Ascending aorta (tissue), 2 donors: ENCODE results near the gene ASRGL1. TPM values are rescaled to one million over a fixed set of nuclear protein-coding genes. Genes with fewer than 3 reads are reported as not detected.
"Not testable (repeated sequence)": the region's sequence is repeated elsewhere in the genome, so short reads cannot be mapped to it uniquely, and the experiment has no call there.

Experiments used
- DNase-seq, 2 donors: peaks; one replicate each; pipeline ENCODE4 v3.0.0-alpha.2; 2019; ENCODE audit warnings: low spot score in 2 of 2
- H3K27ac ChIP-seq, 2 donors: fragments of 200-600 bp; sonication (generic); one replicate each; pipeline ENCODE4 v1.5.1; 2016 to 2017; ENCODE audit warnings: mild to moderate bottlenecking in 1 of 2
- H3K27me3 ChIP-seq: fragments of 200-600 bp; sonication (generic); one replicate; pipeline ENCODE4 v1.5.1; 2017
- H3K36me3 ChIP-seq, 2 donors: fragments of 200-600 bp; sonication (generic); one replicate each; pipeline ENCODE4 v1.5.1; 2016
- H3K4me1 ChIP-seq, 2 donors: fragments of 200-600 bp; sonication (generic); one replicate each; pipeline ENCODE4 v1.5.1; 2016 to 2017; ENCODE audit warnings: mild to moderate bottlenecking in 1 of 2
- H3K4me3 ChIP-seq, 2 donors: fragments of 200-600 bp; sonication (generic); one replicate each; pipeline ENCODE4 v1.5.1; 2016 to 2017; ENCODE audit warnings: mild to moderate bottlenecking in 1 of 2
- H3K9me3 ChIP-seq, 2 donors: fragments of 200-600 bp; sonication (generic); one replicate each; pipeline ENCODE4 v1.5.1; 2016
- CTCF ChIP-seq, 3 experiments: fragments of 200-600 bp in 2 of 3; fragments of 450-650 bp in 1 of 3; sonication (generic) in 2 of 3; IDR thresholded peaks; one replicate each; pipeline ENCODE4 v1.5.1; 2016 to 2019; ENCODE audit warnings: antibody characterized with exemption in 3 of 3, mild to moderate bottlenecking in 1 of 3, moderate library complexity in 1 of 3
- intact Hi-C: fragments of 100-400 bp; cut with DNase I; formaldehyde crosslinking; loops from one replicate; pipeline ENCODE4 v1.15.1; 2023
- total RNA-seq: library from RNA; depleted of rRNA; stranded (reverse); fragments of >200 nt; gene quantifications from one replicate; pipeline ENCODE4 v1.1.0, GENCODE V29; 2016

ASRGL1 gene
- total RNA-seq, 1 donor from 2014 or later, result 69.8 TPM

- Histone ChIP-seq H3K4me1 (no peaks in the 10 kb centered on the region), H3K36me3 (no peaks in the 10 kb centered on the region), H3K27ac (no peak overlapping the region), H3K9me3 (no peaks in the 10 kb centered on the region), H3K4me3 (no peak overlapping the region), H3K27me3 (no peaks in the 10 kb centered on the region)
- no peak for DNase-seq
- intact Hi-C loops, result no loop called here
- TF ChIP-seq CTCF (IDR thresholded peaks at IDR 0.05), result no peak
Measured at GRCh38 chr11:62333768-62334167, 3.5 kb upstream of the ASRGL1 start.

- DNase-seq, H3K27ac ChIP-seq, intact Hi-C loops: not testable (repeated sequence)
Measured at GRCh38 chr11:62336949-62337302, 322 bp upstream of the ASRGL1 start.

GRCh38 chr11:62338218-62338617, 970 bp downstream of the ASRGL1 start:
- TF ChIP-seq CTCF (IDR thresholded peaks at IDR 0.05), result no peak
- Histone ChIP-seq H3K9me3 (no peaks in the 10 kb centered on the region), H3K27ac (no peak overlapping the region), H3K4me1 (no peaks in the 10 kb centered on the region), H3K4me3 (peak overlapping the region; percentile 77 to 86), H3K27me3 (no peaks in the 10 kb centered on the region), H3K36me3 (no peaks in the 10 kb centered on the region)
- intact Hi-C loops, result no loop called here
- no peak for DNase-seq

More at GRCh38 chr11:62336949-62337302, 322 bp upstream of the ASRGL1 start:
- H3K4me3 ChIP-seq, result peak overlapping the region; percentile 77 to 86
- H3K36me3 ChIP-seq, H3K4me1 ChIP-seq, H3K9me3 ChIP-seq, H3K27me3 ChIP-seq: not testable (repeated sequence)

- H3K36me3 ChIP-seq, result no peaks in the 10 kb centered on the region
- TF ChIP-seq CTCF (IDR thresholded peaks at IDR 0.05), result peak; percentile 49 to 69 (median 51)
- H3K27me3 ChIP-seq, result no peaks in the 10 kb centered on the region
- no peak overlapping the region for H3K27ac ChIP-seq
- peak in 1 of 2 donors; percentile 68 for DNase-seq
- H3K9me3 ChIP-seq, result no peaks in the 10 kb centered on the region
- no peaks in the 10 kb centered on the region for H3K4me1 ChIP-seq
- intact Hi-C loops, result loop anchor here (1.0 kb wide), 1 partner anchor 38 kb away; no protein-coding TSS in a partner anchor
- no peak overlapping the region for H3K4me3 ChIP-seq
Measured at GRCh38 chr11:62340269-62340901, 3.1 kb downstream of the ASRGL1 start.

GRCh38 chr11:62341588-62341987, 4.3 kb downstream of the ASRGL1 start:
- no peak for TF ChIP-seq CTCF (IDR thresholded peaks at IDR 0.05)
- Histone ChIP-seq H3K4me3 (no peak overlapping the region), H3K36me3 (no peaks in the 10 kb centered on the region), H3K27ac (no peak overlapping the region), H3K4me1 (no peaks in the 10 kb centered on the region), H3K9me3 (no peaks in the 10 kb centered on the region), H3K27me3 (no peaks in the 10 kb centered on the region)
- no peak for DNase-seq
- intact Hi-C loops, result no loop called here

GRCh38 chr11:62343646-62344190, 6.5 kb downstream of the ASRGL1 start:
- H3K36me3 ChIP-seq, H3K27me3 ChIP-seq, H3K9me3 ChIP-seq, H3K4me3 ChIP-seq, intact Hi-C loops, DNase-seq, H3K4me1 ChIP-seq, H3K27ac ChIP-seq: not testable (repeated sequence)
